ENCODE data around the gene RPUSD3.
"Not testable (repeated sequence)": the region's sequence is repeated elsewhere in the genome, so short reads cannot be mapped to it uniquely, and the experiment has no call there.

The RPUSD3 gene

GRCh38 chr3:9879830-9880549 is 36.2 kb upstream of the RPUSD3 start, which contains the start of gene CIDEC:
Gene CIDEC (minus strand): TSS chr3:9880253. CDS start chr3:9878486, 1,767 bp downstream.
- H3K4me1 Mint-ChIP-seq: peaks cover 8% of the 10 kb centered on the region
- H3K27me3 Mint-ChIP-seq (ENCODE audit: low read depth, poor library complexity): peaks cover 19% of the 10 kb centered on the region
- H3K9me3 Mint-ChIP-seq: no peaks in the 10 kb centered on the region
- DNase-seq: no peak
- H3K27ac Mint-ChIP-seq: no peak within 1 kb of the TSS
- no peak within 1 kb of the TSS for H3K4me3 Mint-ChIP-seq
- TF ChIP-seq, protein P1, sequence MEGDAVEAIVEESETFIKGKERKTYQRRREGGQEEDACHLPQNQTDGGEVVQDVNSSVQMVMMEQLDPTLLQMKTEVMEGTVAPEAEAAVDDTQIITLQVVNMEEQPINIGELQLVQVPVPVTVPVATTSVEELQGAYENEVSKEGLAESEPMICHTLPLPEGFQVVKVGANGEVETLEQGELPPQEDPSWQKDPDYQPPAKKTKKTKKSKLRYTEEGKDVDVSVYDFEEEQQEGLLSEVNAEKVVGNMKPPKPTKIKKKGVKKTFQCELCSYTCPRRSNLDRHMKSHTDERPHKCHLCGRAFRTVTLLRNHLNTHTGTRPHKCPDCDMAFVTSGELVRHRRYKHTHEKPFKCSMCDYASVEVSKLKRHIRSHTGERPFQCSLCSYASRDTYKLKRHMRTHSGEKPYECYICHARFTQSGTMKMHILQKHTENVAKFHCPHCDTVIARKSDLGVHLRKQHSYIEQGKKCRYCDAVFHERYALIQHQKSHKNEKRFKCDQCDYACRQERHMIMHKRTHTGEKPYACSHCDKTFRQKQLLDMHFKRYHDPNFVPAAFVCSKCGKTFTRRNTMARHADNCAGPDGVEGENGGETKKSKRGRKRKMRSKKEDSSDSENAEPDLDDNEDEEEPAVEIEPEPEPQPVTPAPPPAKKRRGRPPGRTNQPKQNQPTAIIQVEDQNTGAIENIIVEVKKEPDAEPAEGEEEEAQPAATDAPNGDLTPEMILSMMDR (IDR thresholded peaks at IDR 0.05): no peak
- no peaks in the 10 kb centered on the region for H3K36me3 Mint-ChIP-seq (ENCODE audit: low read depth)

DNA sequence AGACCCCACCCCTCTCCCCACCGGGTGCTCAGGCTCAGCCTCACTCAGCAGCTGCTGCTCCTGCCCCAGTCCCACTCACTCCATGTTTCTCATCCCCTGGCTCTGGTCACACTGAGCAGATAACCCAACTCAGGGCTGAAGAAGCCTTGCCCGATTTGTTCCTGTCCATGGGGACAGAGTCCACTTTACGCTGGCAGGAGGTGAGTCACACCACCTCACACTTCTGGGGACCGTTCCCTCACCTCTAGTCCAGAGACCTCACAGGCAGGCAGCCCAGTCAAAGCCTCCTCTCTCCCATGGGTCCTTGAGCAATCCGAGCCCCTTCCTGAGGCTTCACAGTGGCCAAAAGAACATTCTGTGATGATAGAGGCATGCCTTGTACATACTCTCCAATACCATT is 34.9 kb upstream of the RPUSD3 start:
- H3K27me3 Mint-ChIP-seq (ENCODE audit: low read depth, poor library complexity): peaks cover 19% of the 10 kb centered on the region
- H3K4me1 Mint-ChIP-seq: no peaks in the 10 kb centered on the region
- TF ChIP-seq, protein P1 (IDR thresholded peaks at IDR 0.05): no peak
- H3K9me3 Mint-ChIP-seq: no peaks in the 10 kb centered on the region
- no peaks in the 10 kb centered on the region for H3K36me3 Mint-ChIP-seq (ENCODE audit: low read depth)
- H3K4me3 Mint-ChIP-seq: no peak overlapping the region
- no peak for DNase-seq
- no peak overlapping the region for H3K27ac Mint-ChIP-seq

GRCh38 chr3:9876991-9877390 is 33.2 kb upstream of the RPUSD3 start:
- Mint-ChIP-seq H3K27ac (no peak overlapping the region), H3K4me1 (no peaks in the 10 kb centered on the region), H3K9me3 (no peaks in the 10 kb centered on the region), H3K4me3 (no peak overlapping the region), H3K36me3 (ENCODE audit: low read depth) (no peaks in the 10 kb centered on the region), H3K27me3 (ENCODE audit: low read depth, poor library complexity) (peaks cover 19% of the 10 kb centered on the region)
- TF ChIP-seq, protein P1 (IDR thresholded peaks at IDR 0.05): no peak
- DNase-seq: no peak

GRCh38 chr3:9876255-9876654 is 32.4 kb upstream of the RPUSD3 start:
- H3K27me3 Mint-ChIP-seq (ENCODE audit: low read depth, poor library complexity): peaks cover 19% of the 10 kb centered on the region
- not testable (repeated sequence) for DNase-seq; H3K9me3 Mint-ChIP-seq; H3K4me3 Mint-ChIP-seq; H3K27ac Mint-ChIP-seq; H3K36me3 Mint-ChIP-seq (ENCODE audit: low read depth); H3K4me1 Mint-ChIP-seq

- no peaks in the 10 kb centered on the region for H3K36me3 Mint-ChIP-seq (ENCODE audit: low read depth)
- H3K4me1 Mint-ChIP-seq: no peaks in the 10 kb centered on the region
- H3K27me3 Mint-ChIP-seq (ENCODE audit: low read depth, poor library complexity): peaks cover 19% of the 10 kb centered on the region
- DNase-seq: no peak
- no peak overlapping the region for H3K4me3 Mint-ChIP-seq
- TF ChIP-seq, protein P1 (IDR thresholded peaks at IDR 0.05): no peak
- no peaks in the 10 kb centered on the region for H3K9me3 Mint-ChIP-seq
- no peak overlapping the region for H3K27ac Mint-ChIP-seq
These were observed 31.6 kb upstream of the RPUSD3 start for GRCh38 chr3:9875448-9875847.

- DNase-seq; H3K4me3 Mint-ChIP-seq; H3K36me3 Mint-ChIP-seq (ENCODE audit: low read depth); H3K9me3 Mint-ChIP-seq; H3K4me1 Mint-ChIP-seq; H3K27ac Mint-ChIP-seq: not testable (repeated sequence)
- H3K27me3 Mint-ChIP-seq (ENCODE audit: low read depth, poor library complexity): peaks cover 14% of the 10 kb centered on the region
These were observed 28.3 kb upstream of the RPUSD3 start for GRCh38 chr3:9872067-9872466.

DNA sequence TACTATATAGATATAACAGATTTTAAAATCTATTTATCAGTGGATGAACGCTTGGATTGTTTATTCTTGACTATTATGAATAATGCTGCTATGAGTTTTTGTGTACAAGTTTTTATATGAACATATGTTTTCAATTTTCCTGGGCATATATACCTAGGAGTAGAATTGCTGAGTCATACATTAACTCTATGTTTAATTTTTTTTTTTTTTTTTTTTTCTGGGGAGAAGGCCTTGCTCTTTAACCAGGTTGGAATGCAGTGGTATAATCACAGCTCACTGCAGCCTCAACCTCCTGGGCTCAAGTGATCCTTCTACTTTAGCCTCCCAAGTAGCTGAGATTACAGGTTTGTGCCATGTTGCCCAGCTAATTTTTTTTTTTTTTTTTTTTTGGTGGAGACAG is 27.2 kb upstream of the RPUSD3 start:
- Mint-ChIP-seq H3K9me3 (no peaks in the 10 kb centered on the region), H3K4me1 (no peaks in the 10 kb centered on the region), H3K27me3 (ENCODE audit: low read depth, poor library complexity) (peaks cover 17% of the 10 kb centered on the region), H3K4me3 (no peak overlapping the region), H3K36me3 (ENCODE audit: low read depth) (no peaks in the 10 kb centered on the region), H3K27ac (no peak overlapping the region)
- TF ChIP-seq, protein P1 (IDR thresholded peaks at IDR 0.05): no peak
- no peak for DNase-seq

Measured in nephron progenitor cell (in vitro differentiated cells).